T-helper 22 cell (primary cell): Measurements from ENCODE around the gene ARHGAP22.

ENCODE experiments used
- DNase-seq: peaks from one replicate; pipeline ENCODE4 v3.0.0-alpha.2; 2020; ENCODE audit warnings: low read depth

Gene ARHGAP22

DNA sequence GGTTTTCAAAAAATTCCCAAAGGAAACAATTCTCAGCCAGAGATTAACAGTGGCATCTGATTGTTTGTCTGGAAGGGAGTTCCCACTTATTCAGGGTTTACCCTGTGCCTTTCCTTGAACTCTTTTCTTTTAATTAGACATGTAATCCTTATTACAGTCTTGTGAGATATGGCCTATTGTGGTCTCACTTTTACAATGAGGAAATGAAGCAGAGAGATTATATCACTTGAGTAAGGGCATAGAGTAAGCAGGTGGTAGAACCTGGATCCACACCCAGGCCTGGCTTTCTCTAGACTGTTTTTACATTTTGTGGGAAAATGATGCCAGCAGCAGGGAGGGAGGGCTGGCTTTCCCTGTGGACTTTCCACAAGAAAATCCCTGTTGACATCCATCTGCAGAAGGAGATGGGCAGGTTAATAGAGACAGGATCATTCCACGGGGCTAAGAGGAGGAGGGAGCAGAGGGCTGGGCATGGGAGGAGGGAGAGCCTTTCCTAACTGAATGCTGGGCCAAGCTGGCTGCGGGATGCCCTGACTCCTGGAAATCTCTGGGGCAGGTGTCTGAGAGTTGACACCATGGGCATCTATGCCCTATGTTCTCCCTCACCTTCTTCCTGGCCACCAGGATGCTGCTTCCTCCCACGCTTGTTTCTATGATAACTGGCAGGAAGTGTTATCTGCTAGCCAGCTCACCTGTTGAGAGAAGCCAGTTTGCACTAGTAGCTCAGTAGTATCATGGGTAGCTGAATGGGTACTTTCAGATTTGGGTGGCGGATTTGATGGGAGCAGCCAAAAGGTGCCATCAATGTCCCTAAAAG, 28.7 kb upstream of the ARHGAP22 start:
- no peak for DNase-seq

DNA sequence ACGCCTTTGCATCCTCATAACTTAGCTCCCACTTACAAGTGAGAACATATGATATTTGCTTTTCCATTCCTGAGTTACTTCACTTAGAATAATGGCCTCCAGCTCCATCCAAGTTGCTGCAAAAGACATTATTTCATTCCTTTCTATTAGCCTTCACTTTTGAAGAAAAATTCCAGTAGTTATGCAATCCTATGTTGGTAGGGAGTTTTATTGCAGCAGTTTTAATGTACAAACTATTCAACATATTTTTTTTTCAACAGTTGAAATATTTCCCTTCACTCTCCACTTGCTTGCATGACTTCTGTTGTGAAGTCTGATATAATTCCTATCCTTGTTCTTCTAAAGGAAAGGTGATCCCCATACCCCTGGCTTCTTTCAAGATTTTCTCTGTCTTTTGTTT, 27.3 kb upstream of the ARHGAP22 start:
- no peak for DNase-seq

DNA sequence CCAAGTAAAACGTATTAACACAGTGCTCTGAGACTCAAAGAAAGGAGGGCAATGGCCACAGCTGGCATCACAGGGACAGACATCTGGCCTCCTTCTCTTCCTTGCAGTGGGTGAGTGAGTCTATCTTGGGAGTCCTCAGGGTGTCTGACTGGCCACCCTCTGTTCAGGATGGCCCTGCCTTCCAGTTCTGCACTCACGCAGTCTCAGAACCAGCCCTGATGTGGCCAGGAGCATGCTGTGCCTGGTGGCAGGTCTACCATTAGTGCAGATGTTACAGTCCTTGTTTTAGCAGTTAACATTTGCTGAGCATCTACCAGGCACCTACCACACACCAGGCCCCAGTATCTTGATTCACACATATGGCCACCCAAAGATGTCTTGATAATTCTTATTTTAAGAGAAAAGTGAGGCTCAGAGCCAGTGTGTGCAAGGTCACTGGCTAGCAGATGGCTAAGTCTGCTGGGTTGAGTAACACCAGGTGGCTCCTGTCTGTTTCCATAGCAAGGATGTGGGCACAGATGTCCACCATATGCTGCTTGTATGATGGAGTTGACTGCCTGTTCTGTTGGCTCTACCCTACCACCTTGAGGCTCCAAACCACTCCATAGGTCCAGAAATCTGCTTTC, 23.2 kb upstream of the ARHGAP22 start:
- no peak for DNase-seq

DNA sequence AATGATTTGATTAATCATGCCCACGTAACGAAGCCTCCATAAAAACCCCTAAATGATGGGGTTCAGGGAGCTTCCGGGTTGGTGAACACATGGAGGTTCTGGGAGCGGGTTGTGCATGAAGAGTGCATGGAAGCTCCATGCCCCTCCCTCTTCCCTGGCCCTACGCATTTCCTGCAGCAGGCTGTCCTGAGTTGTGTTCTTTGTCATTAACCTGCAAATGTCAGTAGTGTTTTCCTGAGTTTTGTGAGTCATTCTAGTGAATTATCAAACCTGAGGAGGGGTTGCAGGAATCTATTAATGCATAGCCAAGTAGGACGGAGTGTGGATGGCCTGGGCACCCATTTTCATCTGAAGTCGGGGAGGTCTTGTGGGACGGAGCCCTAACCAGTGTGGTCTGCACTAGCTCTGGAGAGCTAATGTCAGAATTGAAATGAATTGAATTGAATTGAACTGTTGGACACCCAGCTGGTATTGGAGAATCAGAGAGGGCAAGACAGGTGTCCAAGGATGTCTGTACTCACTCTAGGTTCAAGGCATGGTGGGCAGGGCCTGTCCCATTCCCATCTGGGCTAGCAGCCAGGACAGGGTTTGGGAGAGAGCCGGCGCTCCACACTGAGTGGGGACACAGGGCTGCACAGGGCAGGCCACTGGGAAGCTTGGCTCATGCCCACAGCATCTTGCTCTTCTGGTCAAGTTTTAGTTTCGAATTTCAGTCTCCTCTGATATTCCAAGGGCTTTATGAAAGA, 22.3 kb upstream of the ARHGAP22 start:
- no peak for DNase-seq

DNA sequence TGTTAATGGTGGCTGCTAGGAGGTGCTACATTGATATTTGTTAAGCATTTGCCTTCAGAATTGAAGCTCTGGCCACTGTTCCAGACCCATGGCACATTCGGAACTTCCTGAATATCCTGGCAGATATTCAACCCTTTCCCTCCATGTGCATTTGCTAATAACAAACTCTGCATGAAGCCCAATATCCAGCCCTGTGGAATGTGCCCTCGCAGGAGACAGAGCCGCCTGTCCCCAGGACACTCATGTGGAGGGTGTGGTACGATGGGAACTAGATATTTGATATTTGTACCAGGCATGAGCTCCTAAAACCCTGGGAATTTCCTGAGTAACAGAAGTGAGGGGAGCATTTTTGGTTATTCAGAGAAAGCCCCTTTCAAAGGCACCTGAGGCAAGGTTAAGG, 21.6 kb upstream of the ARHGAP22 start:
- no peak for DNase-seq

DNA sequence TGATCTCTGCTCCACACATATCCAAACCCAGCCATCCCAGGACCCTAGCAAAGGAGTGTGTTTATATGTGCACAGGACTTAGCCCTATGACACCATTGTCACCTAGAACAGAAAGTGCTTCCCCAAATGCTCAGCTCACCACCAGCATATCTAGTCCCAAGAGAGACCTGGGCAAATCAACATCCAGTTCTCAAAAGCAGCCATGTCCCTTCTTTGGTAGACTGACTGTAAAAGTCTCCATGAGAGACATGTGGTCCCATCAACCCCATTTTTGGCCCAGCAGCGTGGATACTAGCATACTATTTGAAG, 20.9 kb upstream of the ARHGAP22 start:
- no peak for DNase-seq

DNA sequence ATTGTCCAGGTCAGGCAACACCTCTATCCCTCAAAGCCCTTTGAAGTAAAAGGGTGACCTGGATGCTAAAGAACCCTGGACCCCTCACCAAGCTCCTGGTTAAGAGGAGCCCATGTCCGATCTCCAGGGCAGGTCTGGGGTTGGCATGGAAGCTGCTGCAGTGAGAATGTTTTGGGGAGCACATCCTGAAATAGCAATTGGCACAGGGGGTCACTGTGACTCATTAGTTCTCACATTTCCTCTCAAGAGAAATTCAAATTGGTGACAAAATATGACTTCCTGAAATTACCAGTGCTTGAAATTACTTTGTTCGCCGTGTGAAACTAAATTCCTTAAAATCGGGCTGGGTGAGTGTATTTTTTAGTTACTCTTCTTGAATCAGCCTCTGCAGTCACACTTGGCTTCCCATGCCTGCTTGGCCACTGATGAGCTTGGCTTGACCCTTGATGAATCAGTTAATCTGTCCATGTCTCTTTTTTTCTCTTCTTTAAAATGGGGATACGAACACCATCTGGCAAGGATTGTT, 18.8 kb upstream of the ARHGAP22 start:
- DNase-seq = no peak

DNA sequence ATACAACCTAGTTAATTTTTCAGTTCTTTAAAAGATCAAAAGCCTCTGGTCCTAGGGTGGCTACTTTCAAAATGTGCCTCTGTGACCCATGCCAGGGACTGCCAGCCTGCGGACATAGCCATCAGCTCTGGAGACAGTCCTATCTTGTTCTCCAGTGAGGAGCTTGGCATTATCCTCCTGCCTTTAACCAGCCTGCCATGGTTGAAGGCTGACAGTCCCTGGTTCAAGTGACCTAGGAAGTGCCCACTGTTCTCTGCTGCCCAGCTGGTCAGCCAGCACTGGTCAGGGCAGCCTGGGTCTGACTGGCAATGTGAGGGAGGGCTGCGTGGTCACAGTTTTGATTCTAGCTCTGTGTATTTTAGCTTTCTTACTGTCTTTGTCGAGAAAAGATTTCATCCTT, 18.1 kb upstream of the ARHGAP22 start:
- no peak for DNase-seq

DNA sequence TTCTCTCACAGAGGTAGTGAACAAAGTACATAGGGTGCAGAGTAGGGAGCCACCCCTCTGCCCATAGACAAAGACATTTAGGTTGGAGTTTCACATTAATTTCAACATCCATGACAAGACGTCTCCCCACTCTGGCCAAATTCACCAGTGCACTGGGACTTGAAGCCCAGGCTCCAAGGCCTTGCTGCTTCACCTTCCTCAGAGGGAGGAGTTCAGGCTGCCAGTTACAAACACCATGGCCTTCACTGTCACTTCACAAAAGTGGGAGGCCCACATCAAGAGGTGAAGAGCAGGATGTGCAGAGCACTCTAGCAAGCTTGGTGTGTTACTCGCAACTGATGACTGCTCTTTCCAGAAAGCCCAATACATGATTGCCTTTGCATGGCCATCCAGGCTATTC, 15.8 kb upstream of the ARHGAP22 start:
- DNase-seq = no peak

DNA sequence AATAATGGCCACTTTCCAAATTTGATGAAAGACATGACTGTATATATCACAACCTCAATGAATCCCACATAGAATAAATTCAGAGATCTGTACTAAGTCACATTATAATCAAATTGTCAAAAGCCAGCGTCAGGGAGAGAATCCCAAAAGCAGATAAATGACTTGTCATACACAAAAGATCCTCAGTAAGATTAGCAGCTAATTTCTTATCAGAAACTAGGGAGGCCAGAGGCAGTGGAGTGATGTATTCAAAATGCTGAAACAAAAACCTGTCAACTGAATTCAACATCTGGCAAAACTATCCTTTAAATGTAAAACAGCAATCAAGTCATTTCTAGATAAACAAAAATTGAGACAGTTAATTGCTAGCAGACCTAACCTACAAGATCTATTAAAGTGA, 11.6 kb upstream of the ARHGAP22 start:
- DNase-seq = no peak

DNA sequence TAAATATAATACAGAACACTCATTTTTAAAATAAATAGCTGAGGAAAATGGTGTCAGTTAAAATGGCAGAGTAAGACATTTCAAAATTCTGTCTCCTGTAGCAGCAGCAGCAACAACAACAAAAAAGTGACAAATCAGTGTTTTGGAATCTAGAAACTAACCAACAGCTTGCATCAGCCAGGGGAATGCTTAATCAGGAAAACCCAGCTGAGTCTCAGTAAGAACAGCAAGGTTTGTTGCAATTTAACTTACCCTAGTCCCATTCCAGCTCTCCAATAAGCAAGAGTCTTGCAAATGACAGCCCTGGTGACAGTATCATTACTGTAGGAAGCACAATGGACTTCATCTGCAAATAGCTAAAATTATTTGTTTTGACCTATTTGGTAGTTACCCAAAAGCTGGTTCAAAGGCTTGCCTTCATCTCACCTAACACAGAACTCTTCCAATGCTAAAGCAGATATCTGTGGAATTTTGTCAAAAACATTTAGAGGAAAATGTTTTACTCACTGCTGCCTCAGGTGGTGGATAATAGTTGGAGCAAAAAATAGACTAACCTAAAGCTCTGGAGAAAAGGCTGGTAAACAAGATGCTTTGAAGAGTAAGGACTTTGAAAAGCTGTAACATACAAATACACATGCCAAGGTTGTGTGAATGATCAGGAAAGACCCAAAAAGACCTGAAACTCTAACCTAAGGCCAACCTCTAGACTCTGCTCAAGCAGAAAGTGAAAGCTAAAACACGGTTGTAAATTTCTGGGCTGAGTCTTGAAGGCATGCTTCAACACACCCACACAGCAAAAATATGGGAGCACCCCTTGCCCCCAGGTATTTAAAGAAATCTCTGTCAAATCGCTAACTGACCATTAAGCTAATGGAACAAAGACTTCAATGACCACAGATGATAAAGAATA, 9.9 kb upstream of the ARHGAP22 start:
- DNase-seq = no peak

DNA sequence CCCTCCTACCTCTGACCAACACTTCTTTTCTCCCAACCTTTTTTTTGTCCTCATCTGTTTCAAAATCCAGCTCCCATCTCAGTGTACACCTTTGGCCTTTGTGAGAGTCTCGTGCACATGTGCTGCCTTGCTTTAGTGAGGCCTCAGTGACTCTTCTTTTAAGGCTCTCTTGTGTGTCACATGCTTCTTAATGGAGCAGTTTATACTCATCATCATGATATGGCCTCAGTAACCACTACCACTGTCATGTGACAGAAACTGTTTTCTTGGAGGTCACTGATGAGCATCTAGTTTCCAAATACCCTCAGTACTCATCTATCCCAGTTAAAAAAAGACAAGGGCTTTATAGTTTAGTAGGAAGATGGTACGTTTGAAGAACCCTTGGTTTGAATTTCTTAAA, 8.1 kb upstream of the ARHGAP22 start:
- no peak for DNase-seq

DNA sequence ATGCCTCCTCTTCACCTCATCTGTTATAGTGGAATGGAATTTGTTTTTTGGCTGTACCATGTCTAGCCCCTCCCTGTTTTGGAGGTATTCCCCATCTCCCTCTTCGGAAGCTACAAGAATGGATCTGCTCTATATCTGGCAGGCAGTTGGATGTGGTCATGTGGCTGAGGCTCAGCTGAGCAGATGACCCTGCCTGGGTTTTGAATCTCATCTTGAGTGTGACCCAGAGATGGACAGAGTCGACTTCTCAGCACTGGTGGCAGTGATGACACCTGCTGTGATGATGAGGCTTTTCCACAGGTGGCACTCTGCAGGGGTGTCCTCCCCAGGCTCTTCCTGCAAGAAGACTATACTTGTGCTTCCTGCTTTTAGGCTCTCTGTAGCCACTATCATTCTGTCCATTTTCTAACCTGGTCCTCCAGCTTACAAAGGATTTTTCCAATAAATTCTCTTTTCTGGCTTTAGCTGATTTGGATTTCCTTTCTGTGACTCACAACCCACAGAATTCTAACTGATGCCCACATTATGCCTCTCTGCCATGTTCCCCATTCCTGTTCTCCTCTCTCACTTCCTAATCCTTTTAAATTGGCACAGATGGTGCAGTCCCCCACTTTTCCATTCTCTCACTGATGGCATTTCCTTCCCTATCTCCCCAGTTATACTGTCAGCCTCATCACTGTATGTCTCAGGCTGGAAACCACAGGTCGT, 7.5 kb upstream of the ARHGAP22 start:
- DNase-seq = no peak

DNA sequence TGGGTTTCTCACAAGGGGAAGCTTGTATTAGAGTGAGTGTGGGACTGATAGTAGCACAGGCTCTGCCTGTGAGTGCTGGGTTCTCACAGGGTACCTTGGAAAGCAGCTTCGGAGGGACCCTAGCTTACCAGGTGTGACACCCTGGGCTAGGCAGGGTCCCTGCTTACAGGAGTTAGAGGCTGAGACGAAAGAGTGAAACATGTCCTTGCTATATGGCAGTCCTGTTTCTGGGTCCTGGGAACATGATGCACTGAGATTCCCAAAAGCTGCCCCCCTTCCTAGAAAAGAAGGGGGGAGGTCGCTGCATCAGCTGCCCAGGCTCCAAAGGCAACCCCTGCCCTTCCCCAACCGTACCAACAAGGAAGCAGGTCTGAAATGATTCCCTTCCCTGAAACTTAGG, 6.3 kb upstream of the ARHGAP22 start:
- DNase-seq = no peak

DNA sequence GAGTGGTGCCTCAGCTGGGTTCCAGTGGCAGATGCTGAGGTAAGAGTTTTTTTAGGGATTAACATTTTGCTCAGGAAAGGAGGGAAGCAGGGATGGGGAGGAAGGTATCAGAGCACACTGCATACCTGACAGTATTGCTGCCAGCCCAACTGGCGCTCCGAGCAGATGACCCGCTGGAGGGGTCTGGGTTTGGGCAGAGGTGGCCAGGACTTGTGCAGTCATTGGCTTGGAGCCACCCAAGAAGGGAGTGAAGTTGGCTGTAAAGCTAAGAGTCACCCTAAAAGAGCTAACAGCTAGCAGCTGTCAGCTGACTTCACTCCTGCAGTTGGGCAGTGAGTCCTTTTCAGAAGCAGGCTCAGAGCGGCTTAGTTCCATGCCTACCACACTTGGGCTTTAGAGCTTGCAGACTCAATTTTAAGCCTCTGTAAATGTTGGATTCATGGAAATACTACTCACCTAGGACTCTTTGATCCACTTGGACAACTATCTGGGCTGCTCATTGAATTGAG, 5.8 kb upstream of the ARHGAP22 start:
- no peak for DNase-seq

DNA sequence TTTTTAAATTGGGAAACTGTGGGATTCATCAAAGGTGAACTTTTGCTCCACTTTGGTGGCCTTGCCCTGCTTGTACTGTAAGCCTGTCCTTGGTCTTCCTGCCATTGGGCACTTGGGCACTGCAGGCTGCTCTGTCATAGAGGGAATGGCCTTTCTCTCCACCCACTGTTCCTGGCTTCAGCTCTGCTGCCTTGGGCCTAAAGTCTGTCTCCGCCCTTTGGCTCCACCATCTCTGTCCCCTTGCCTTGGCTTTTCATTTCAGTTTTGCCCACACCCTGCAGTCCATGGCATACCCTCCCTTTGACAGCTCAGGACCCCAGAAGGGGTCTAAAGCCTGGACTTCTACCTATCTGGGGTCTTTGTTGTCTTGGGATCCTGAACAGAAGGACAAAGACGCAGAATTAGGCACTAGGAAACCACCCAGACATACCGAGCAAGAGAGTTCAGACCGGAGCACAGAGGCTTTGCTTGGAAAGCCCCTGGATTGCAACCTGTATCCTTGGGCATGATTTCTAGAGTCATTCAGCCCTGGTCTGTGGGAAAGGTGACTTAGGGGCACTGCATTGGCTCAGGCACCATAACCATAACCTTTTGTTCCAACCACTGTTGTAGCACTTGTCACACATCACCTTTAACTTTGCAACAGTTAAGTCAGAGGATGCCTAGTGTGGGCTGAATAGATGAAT, 5.2 kb upstream of the ARHGAP22 start:
- DNase-seq = no peak

DNA sequence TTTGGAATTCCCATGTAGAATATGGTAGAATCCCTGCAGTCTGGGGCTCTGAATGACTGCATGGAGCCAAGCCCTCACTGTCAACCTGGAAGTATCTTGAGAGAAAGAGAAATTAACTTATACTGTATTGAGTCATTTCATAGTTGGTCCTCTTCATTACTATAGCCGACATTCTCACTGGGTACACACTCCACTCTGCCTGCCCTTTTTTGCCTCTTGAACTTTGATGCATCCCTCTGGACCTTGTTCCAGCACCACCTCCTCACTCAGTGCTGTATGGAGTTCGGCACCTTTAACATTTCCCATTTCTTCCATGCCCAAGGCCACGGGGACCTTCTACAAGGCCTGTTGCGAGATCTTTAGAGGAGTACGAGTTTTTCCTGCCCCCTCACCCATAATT, 4.6 kb upstream of the ARHGAP22 start:
- DNase-seq = no peak

DNA sequence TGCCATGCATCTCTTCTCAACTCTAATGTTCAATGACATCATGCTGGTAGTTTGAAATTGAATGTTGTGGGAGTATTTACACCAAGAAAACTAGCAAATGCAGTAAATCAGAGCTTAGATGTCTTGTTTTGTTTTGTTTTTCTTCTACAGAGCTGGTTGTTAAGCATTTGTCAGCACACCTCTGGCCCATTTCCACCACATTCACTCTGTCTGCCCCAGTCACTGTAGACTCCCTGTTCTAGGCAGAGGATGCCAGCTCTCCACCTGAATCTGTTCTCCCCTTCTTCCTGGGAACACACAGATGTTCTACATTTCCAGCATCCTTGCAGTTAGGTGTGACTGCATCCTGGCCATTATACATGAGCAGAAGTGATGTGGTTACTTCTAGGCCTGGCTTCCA, 4.1 kb upstream of the ARHGAP22 start:
- DNase-seq = no peak

DNA sequence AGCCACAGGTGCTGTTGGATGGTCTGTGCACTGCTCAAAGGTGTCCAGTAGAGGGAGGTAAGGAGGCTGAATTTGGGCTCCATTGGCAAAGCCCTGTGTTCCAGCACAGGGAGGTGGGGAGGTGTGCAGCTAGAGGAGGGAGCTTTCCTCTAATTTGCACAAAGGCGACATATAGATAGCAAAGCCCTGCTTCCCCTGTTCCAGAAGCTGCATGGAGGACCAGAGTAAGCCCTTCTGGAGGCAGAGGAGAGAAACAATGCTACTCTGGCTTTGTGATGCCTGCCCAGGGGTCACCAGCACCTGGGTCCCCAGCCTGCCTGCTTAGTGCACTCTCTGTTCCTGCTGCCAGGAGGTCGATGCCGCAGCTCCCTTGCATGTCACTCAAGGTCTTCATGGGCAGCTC, 3.4 kb upstream of the ARHGAP22 start:
- DNase-seq = no peak
